ENCODE measurements around the gene CDC42EP4.

GRCh38 chr17:73308017-73308823 is 3.6 kb downstream of the CDC42EP4 start:
- no peak for TF ChIP-seq CTCF (IDR thresholded peaks at IDR 0.05)
- TF ChIP-seq POLR2A (IDR thresholded peaks at IDR 0.05), result peak in 1 of 4 donors; percentile 33
